Effector CD4-positive, alpha-beta T cell (primary cell): ENCODE data around the gene BNC2.
"Not testable (repeated sequence)": the region's sequence is repeated elsewhere in the genome, so short reads cannot be mapped to it uniquely, and the experiment has no call there.

Experiments
- DNase-seq: peaks from one replicate; pipeline ENCODE4 v3.0.0-alpha.2; 2020

BNC2 gene

GRCh38 chr9:16485575-16486321, 384.7 kb downstream of the BNC2 start:
- no peak for DNase-seq

GRCh38 chr9:16485160-16485559, 385.3 kb downstream of the BNC2 start:
- no peak for DNase-seq

GRCh38 chr9:16484744-16485143, 385.7 kb downstream of the BNC2 start:
- DNase-seq = no peak

- DNase-seq = no peak
These were observed 386.3 kb downstream of the BNC2 start for GRCh38 chr9:16484180-16484579.

- no peak for DNase-seq
These were observed 387.7 kb downstream of the BNC2 start for GRCh38 chr9:16482764-16483163.

- not testable (repeated sequence) for DNase-seq
These were observed 389.9 kb downstream of the BNC2 start for GRCh38 chr9:16480584-16480983.

- no peak for DNase-seq
These were observed 394.5 kb downstream of the BNC2 start for GRCh38 chr9:16475996-16476395.

GRCh38 chr9:16475257-16475656, 395.2 kb downstream of the BNC2 start:
- no peak for DNase-seq

- no peak for DNase-seq
These were observed 401.3 kb downstream of the BNC2 start for GRCh38 chr9:16469184-16469583.

- no peak for DNase-seq
These were observed 408.6 kb downstream of the BNC2 start for GRCh38 chr9:16461851-16462250.

GRCh38 chr9:16461137-16461840, 409.2 kb downstream of the BNC2 start:
- DNase-seq = no peak

GRCh38 chr9:16460696-16461095, 409.8 kb downstream of the BNC2 start:
- DNase-seq = no peak

GRCh38 chr9:16459421-16460148, 410.9 kb downstream of the BNC2 start:
- DNase-seq = no peak

GRCh38 chr9:16458696-16459420, 411.6 kb downstream of the BNC2 start:
- DNase-seq = no peak

- no peak for DNase-seq
These were observed 414.6 kb downstream of the BNC2 start for GRCh38 chr9:16455842-16456241.

GRCh38 chr9:16453390-16453789, 417.1 kb downstream of the BNC2 start:
- no peak for DNase-seq

- DNase-seq = no peak
These were observed 419.9 kb downstream of the BNC2 start for GRCh38 chr9:16450578-16450977.

GRCh38 chr9:16450043-16450442, 420.4 kb downstream of the BNC2 start:
- DNase-seq = no peak

- no peak for DNase-seq
These were observed 421.3 kb downstream of the BNC2 start for GRCh38 chr9:16449076-16449730.

- no peak for DNase-seq
These were observed 422.5 kb downstream of the BNC2 start for GRCh38 chr9:16447946-16448345.

GRCh38 chr9:16446636-16447035, 423.8 kb downstream of the BNC2 start:
- DNase-seq = no peak

- no peak for DNase-seq
These were observed 425.1 kb downstream of the BNC2 start for GRCh38 chr9:16445141-16445920.
